IMR-90 (cell line): ENCODE data around the gene UCP3. TPM values are rescaled to one million over a fixed set of nuclear protein-coding genes. Genes with fewer than 3 reads are reported as not detected.

Experiments used
- ATAC-seq: fragments of 200-7000 bp; cut with Tn5 transposase; 2 replicates; pipeline ENCODE4 v1.9.1; 2020; ENCODE audit warnings: low read depth, mild to moderate bottlenecking, moderate library complexity
- BruUV-seq: library from RNA; stranded (reverse); fragments of 400-500 nt; replicated peaks from 2 replicates; lab custom pipeline; 2021; lab: Mats Ljungman, UMichigan
- CTCF ChIA-PET: fragments of 300-600 bp; formaldehyde crosslinking; extraction: SDS; loops from one replicate; lab custom pipeline; 2021; ENCODE audit warnings: antibody characterized with exemption; lab: Yijun Ruan, JAX
- POLR2A ChIA-PET: fragments of 300-600 bp; sonication (Branson Sonifier 250); formaldehyde crosslinking; loops from one replicate; lab custom pipeline; 2022; ENCODE audit warnings: antibody characterized with exemption; ENCODE audit not compliant: unreplicated experiment; lab: Charles Lee
- DNase-seq: peaks from one replicate; pipeline ENCODE4 v3.0.0; 2013
- H2AFZ ChIP-seq: replicated peaks from 2 replicates; pipeline ENCODE3; 2013; ENCODE audit warnings: low read length, mild to moderate bottlenecking; ENCODE audit not compliant: poor library complexity
- H2AK5ac ChIP-seq: 2 replicates; pipeline ENCODE4 v1.6.1; 2013; ENCODE audit warnings: low read depth, low read length, inconsistent platforms
- H2AK9ac ChIP-seq: replicated peaks from 2 replicates; pipeline ENCODE3; 2013; ENCODE audit warnings: mild to moderate bottlenecking, low read depth, low read length, moderate library complexity; ENCODE audit not compliant: poor library complexity
- H2BK120ac ChIP-seq: 2 replicates; pipeline ENCODE4 v1.6.1; 2013; ENCODE audit warnings: low read depth, low read length, inconsistent platforms
- H2BK15ac ChIP-seq: 3 replicates; pipeline ENCODE4 v1.6.1; 2013; ENCODE audit warnings: low read depth, low read length, inconsistent platforms
- H2BK20ac ChIP-seq: 2 replicates; pipeline ENCODE4 v1.6.1; 2013; ENCODE audit warnings: low read depth, mild to moderate bottlenecking, inconsistent platforms, low read length, moderate library complexity
- H2BK5ac ChIP-seq: 2 replicates; pipeline ENCODE4 v1.6.1; 2013; ENCODE audit warnings: mild to moderate bottlenecking, low read depth, low read length, inconsistent platforms; ENCODE audit not compliant: poor library complexity, severe bottlenecking
- H3K14ac ChIP-seq: replicated peaks from 2 replicates; pipeline ENCODE4 v1.6.1; 2013; ENCODE audit warnings: low read depth, low read length, inconsistent platforms
- H3K18ac ChIP-seq: 2 replicates; pipeline ENCODE4 v1.6.1; 2013; ENCODE audit warnings: low read depth, low read length, control low read depth
- H3K23ac ChIP-seq: 2 replicates; pipeline ENCODE4 v1.6.1; 2013; ENCODE audit warnings: low read depth, low read length, inconsistent platforms
- H3K27ac ChIP-seq: 2 replicates; pipeline ENCODE4 v1.5.1; 2013; ENCODE audit warnings: mild to moderate bottlenecking, control low read depth, low read length; ENCODE audit not compliant: insufficient read depth
- H3K27me3 ChIP-seq: 2 replicates; pipeline ENCODE4 v1.6.1; 2013; ENCODE audit warnings: low read length; ENCODE audit not compliant: control insufficient read depth, insufficient read depth
- H3K36me3 ChIP-seq: 2 replicates; pipeline ENCODE4 v1.6.1; 2013; ENCODE audit warnings: low read length, mixed read lengths; ENCODE audit not compliant: control insufficient read depth, insufficient read depth
- H3K4ac ChIP-seq: 2 replicates; pipeline ENCODE4 v1.6.1; 2013; ENCODE audit warnings: low read depth, low read length, inconsistent platforms
- H3K4me1 ChIP-seq: 2 replicates; pipeline ENCODE4 v1.6.1; 2013; ENCODE audit warnings: low read length, mixed read lengths; ENCODE audit not compliant: control insufficient read depth, insufficient read depth
- H3K4me2 ChIP-seq: 2 replicates; pipeline ENCODE4 v1.6.1; 2013; ENCODE audit warnings: low read depth, mild to moderate bottlenecking, control low read depth, low read length, moderate library complexity
- H3K4me3 ChIP-seq: 2 replicates; pipeline ENCODE4 v1.5.1; 2013; ENCODE audit warnings: low read depth, mild to moderate bottlenecking, control low read depth, low read length, moderate library complexity; ENCODE audit not compliant: insufficient read depth
- H3K56ac ChIP-seq: 2 replicates; pipeline ENCODE4 v1.6.1; 2013; ENCODE audit warnings: low read length, inconsistent platforms; ENCODE audit not compliant: insufficient read depth; ENCODE audit errors: extremely low read depth
- H3K79me1 ChIP-seq, 2 experiments: 2 replicates each; pipeline ENCODE4 v1.6.1; 2013; ENCODE audit warnings: low read length in 2 of 2, inconsistent platforms in 1 of 2, low read depth in 1 of 2
- H3K9ac ChIP-seq: 2 replicates; pipeline ENCODE4 v1.6.1; 2013; ENCODE audit warnings: low read depth, low read length, control low read depth
- H3K9me1 ChIP-seq: 2 replicates; pipeline ENCODE4 v1.6.1; 2013; ENCODE audit warnings: low read length, inconsistent platforms; ENCODE audit not compliant: insufficient read depth
- H3K9me3 ChIP-seq: 2 replicates; pipeline ENCODE4 v1.6.1; 2013; ENCODE audit warnings: low read length; ENCODE audit not compliant: control insufficient read depth, insufficient read depth
- H4K20me1 ChIP-seq: 2 replicates; pipeline ENCODE4 v1.6.1; 2013; ENCODE audit warnings: low read length, inconsistent platforms; ENCODE audit not compliant: insufficient read depth
- H4K5ac ChIP-seq: 2 replicates; pipeline ENCODE4 v1.6.1; 2013; ENCODE audit warnings: mild to moderate bottlenecking, low read depth, low read length, control low read depth
- H4K8ac ChIP-seq, 2 experiments: 2 replicates each; pipeline ENCODE4 v1.6.1; 2013; ENCODE audit warnings: low read depth in 2 of 2, low read length in 2 of 2, control low read depth in 1 of 2, inconsistent platforms in 1 of 2
- H4K91ac ChIP-seq: 2 replicates; pipeline ENCODE4 v1.6.1; 2013; ENCODE audit warnings: low read depth, low read length, inconsistent platforms; ENCODE audit not compliant: insufficient read depth
- BHLHE40 ChIP-seq: fragments of 150-350 bp; IDR thresholded peaks from 2 replicates; pipeline ENCODE4 v1.6.1; 2016; ENCODE audit warnings: mild to moderate bottlenecking, low read depth, low read length
- CEBPB ChIP-seq: IDR thresholded peaks from 2 replicates; pipeline ENCODE4 v1.6.1; 2012; ENCODE audit warnings: low read depth, low read length, improper control_type of control experiment
- CHD1 ChIP-seq: IDR thresholded peaks from 2 replicates; pipeline ENCODE4 v1.6.1; 2012; ENCODE audit warnings: low read depth, low read length, improper control_type of control experiment
- MAFK ChIP-seq: IDR thresholded peaks from 2 replicates; pipeline ENCODE4 v1.6.1; 2012; ENCODE audit warnings: low read depth, low read length, improper control_type of control experiment
- MAZ ChIP-seq: IDR thresholded peaks from 2 replicates; pipeline ENCODE4 v1.6.1; 2012; ENCODE audit warnings: low read depth, mild to moderate bottlenecking, low read length, improper control_type of control experiment, moderate library complexity, borderline replicate concordance
- RFX5 ChIP-seq: IDR thresholded peaks from 2 replicates; pipeline ENCODE4 v1.8.0; 2012; ENCODE audit warnings: low read depth, mild to moderate bottlenecking, low read length, moderate library complexity
- SMC3 ChIP-seq: fragments of 150-350 bp; IDR thresholded peaks from 2 replicates; pipeline ENCODE4 v1.6.1; 2016; ENCODE audit warnings: low read depth, mild to moderate bottlenecking, antibody characterized with exemption, low read length, moderate library complexity
- WGBS, 2 experiments: methylation state at CpG; one replicate each; pipeline versions ENCODE4 v1.1.5 to v1.1.7; 2013; ENCODE audit warnings: missing lambda C conversion rate in 2 of 2; ENCODE audit not compliant: insufficient read length in 1 of 2; ENCODE audit errors: extremely low coverage in 2 of 2; 5-methylcytosine and 5-hydroxymethylcytosine counted together
- dilution Hi-C: fragments of 300-500 bp; cut with HindIII; formaldehyde crosslinking; loops from one replicate; pipeline ENCODE4 v1.14.3; 2018; ENCODE audit warnings: low sequenced_read_pairs; ENCODE audit not compliant: unreplicated experiment
- in situ Hi-C: fragments of 300-500 bp; cut with MboI; formaldehyde crosslinking; loops from 3 replicates; pipeline ENCODE4 v1.14.3; 2019; ENCODE audit warnings: low sequenced_read_pairs, inconsistent platforms, mixed read lengths
- intact Hi-C: fragments of 100-400 bp; cut with micrococcal nuclease; formaldehyde crosslinking; loops from 2 replicates; pipeline ENCODE4 v1.10.0; 2022
- polyA plus RNA-seq, 3 experiments: library from polyadenylated mRNA; depleted of rRNA; stranded (reverse); fragments of >200 nt; gene quantifications; 2 replicates each; pipeline ENCODE4 v1.2.3, GENCODE V29; 2012; ENCODE audit warnings: low replicate concordance in 1 of 3
- total RNA-seq: library from RNA; depleted of rRNA; stranded (reverse); fragments of >200 nt; gene quantifications from 2 replicates; pipeline ENCODE4 v1.2.3, GENCODE V29; 2012
- TF ChIP-seq, protein P1 (sequence below): conservative IDR thresholded peaks from 2 replicates; pipeline ENCODE4 v1.5.1; 2012; ENCODE audit warnings: mild to moderate bottlenecking, low read depth, low read length, improper control_type of control experiment
- TF ChIP-seq, protein P2 (sequence below): fragments of 150-350 bp; IDR thresholded peaks from 2 replicates; pipeline ENCODE4 v1.6.1; 2016; ENCODE audit warnings: low read depth, mild to moderate bottlenecking, low read length, moderate library complexity, borderline replicate concordance

UCP3 gene
- total and polyA plus RNA-seq, 2 of the 4 experiments (the other 2 are of a cell fraction), result under 0.01 to 0.80 TPM

DNA sequence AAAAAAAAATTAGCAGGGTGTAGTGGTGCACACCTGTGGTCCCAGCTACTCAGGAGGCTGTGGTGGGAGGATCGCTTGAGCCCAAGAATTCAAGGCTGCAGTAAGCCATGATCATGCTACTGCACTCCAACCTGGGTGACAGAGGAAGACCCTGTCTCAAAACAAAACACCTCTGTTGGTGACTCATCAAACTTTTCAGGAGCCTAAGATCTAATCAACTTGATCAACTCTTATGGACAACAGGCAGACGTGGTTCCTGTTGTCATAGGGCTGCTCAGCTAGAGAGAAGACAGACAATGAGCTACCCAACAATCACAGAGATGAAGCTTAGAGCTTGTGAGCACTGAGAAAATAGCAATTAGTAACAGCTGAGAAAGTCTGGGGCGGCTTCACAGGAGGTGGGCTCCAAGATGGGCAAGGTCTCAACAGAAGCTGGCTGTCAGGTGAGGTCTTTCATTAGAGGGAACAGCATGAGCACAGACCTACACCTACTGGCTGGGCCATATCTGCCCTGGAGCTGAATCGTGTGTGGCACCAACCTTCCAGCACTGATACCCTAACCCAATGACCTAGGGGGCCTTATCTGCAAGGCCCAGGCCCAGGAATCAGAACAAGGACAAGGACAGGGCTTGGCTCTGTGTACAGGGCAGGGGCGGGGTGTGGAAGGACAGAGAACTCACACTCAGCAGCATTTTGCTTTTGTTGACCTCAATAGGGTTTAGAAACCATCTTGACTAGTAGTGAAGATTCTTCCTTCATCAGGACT, 7.2 kb upstream of the UCP3 start:
- intact Hi-C loops, result no loop called here
- no TSS peak for BruUV-seq
- in situ Hi-C loops, result no loop called here

More for the DNA sequence above, 7.2 kb upstream of the UCP3 start:
- Histone ChIP-seq H3K9me3 (no peaks in the 10 kb centered on the region), H2AK5ac (no peak overlapping the region), H3K9me1 (peaks cover 19% of the 10 kb centered on the region), H3K4me2 (no peak overlapping the region), H3K56ac (no peak overlapping the region), H2BK120ac (no peak overlapping the region), H3K27me3 (no peaks in the 10 kb centered on the region), H3K27ac (no peak overlapping the region), H3K4ac (no peak overlapping the region), H2AK9ac (no peak overlapping the region), H3K23ac (no peak overlapping the region), H2BK15ac (no peak overlapping the region), H4K91ac (no peak overlapping the region), H4K20me1 (peaks cover 3% of the 10 kb centered on the region; the same call in 1 of the 2 replicates), H3K9ac (no peak overlapping the region), H3K14ac (no peak overlapping the region), H3K36me3 (peaks cover 10% of the 10 kb centered on the region; the same call in 1 of the 2 replicates), H3K18ac (no peak overlapping the region), H4K8ac (no peak overlapping the region), H3K4me3 (no peak overlapping the region), H2BK5ac (no peak overlapping the region), H2AFZ (no peak overlapping the region), H3K79me1 (peaks cover 0 to 12% of the 10 kb centered on the region in 2 experiments; a peak in 2 of 4 replicates), H3K4me1 (peaks cover 17% of the 10 kb centered on the region), H2BK20ac (no peak overlapping the region), H4K5ac (no peak overlapping the region)
- no peak for TF ChIP-seq RFX5
- TF ChIP-seq MAZ, result no peak
- TF ChIP-seq, protein P1, sequence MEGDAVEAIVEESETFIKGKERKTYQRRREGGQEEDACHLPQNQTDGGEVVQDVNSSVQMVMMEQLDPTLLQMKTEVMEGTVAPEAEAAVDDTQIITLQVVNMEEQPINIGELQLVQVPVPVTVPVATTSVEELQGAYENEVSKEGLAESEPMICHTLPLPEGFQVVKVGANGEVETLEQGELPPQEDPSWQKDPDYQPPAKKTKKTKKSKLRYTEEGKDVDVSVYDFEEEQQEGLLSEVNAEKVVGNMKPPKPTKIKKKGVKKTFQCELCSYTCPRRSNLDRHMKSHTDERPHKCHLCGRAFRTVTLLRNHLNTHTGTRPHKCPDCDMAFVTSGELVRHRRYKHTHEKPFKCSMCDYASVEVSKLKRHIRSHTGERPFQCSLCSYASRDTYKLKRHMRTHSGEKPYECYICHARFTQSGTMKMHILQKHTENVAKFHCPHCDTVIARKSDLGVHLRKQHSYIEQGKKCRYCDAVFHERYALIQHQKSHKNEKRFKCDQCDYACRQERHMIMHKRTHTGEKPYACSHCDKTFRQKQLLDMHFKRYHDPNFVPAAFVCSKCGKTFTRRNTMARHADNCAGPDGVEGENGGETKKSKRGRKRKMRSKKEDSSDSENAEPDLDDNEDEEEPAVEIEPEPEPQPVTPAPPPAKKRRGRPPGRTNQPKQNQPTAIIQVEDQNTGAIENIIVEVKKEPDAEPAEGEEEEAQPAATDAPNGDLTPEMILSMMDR, result no peak
- TF ChIP-seq CEBPB, result no peak
- TF ChIP-seq, protein P2, sequence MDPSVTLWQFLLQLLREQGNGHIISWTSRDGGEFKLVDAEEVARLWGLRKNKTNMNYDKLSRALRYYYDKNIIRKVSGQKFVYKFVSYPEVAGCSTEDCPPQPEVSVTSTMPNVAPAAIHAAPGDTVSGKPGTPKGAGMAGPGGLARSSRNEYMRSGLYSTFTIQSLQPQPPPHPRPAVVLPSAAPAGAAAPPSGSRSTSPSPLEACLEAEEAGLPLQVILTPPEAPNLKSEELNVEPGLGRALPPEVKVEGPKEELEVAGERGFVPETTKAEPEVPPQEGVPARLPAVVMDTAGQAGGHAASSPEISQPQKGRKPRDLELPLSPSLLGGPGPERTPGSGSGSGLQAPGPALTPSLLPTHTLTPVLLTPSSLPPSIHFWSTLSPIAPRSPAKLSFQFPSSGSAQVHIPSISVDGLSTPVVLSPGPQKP, result no peak
- no peak for TF ChIP-seq BHLHE40
- no peak for TF ChIP-seq CHD1
- TF ChIP-seq MAFK, result no peak
- no peak for TF ChIP-seq SMC3
- ATAC-seq, result no peak
- POLR2A ChIA-PET, result no interaction called here
- DNase-seq, result no peak
- CTCF ChIA-PET, result no interaction called here
- 100% methylated on average over 1 of the region's 5 CpGs; no CpG with 5 or more reads in 1 of the 2 experiments for WGBS, 2 experiments
- dilution Hi-C loops, result no loop called here
